Muscle layer of colon (tissue), 2 donors: Measurements from ENCODE around the gene KDR.
A peak's percentile ranks its signal among the peaks of the same experiment; 100 is the strongest.

Experiments used
- H3K27ac ChIP-seq: one replicate; pipeline ENCODE4 v1.7.0; 2013; ENCODE audit warnings: low read depth, mild to moderate bottlenecking, low read length, moderate library complexity
- H3K27me3 ChIP-seq, 2 donors: one replicate each; pipeline ENCODE4 v1.7.0; 2013; ENCODE audit warnings: low read length in 2 of 2, mild to moderate bottlenecking in 2 of 2; ENCODE audit not compliant: insufficient read depth in 2 of 2, control insufficient read depth in 1 of 2
- H3K36me3 ChIP-seq: one replicate; pipeline ENCODE4 v1.7.0; 2013; ENCODE audit warnings: mild to moderate bottlenecking, low read length; ENCODE audit not compliant: insufficient read depth
- H3K4me1 ChIP-seq: one replicate; pipeline ENCODE4 v1.7.0; 2013; ENCODE audit warnings: mild to moderate bottlenecking, low read length; ENCODE audit not compliant: insufficient read depth
- H3K4me3 ChIP-seq, 2 donors: one replicate each; pipeline ENCODE4 v1.7.0; 2013; ENCODE audit warnings: low read length in 2 of 2, low read depth in 1 of 2, mild to moderate bottlenecking in 1 of 2, moderate library complexity in 1 of 2
- H3K9ac ChIP-seq: one replicate; pipeline ENCODE4 v1.7.0; 2013; ENCODE audit warnings: low read length
- H3K9me3 ChIP-seq: one replicate; pipeline ENCODE4 v1.7.0; 2013; ENCODE audit warnings: mild to moderate bottlenecking, low read length
- donor health status: abdominal sarcoma.
- donor health status: Adenocarcinoma of cecum.

KDR gene

GRCh38 chr4:55154290-55154880 is 29.0 kb upstream of the KDR start:
- no peaks in the 10 kb centered on the region for H3K36me3 ChIP-seq
- H3K9me3 ChIP-seq: no peaks in the 10 kb centered on the region
- no peaks in the 10 kb centered on the region for H3K4me1 ChIP-seq
- H3K27me3 ChIP-seq: no peaks in the 10 kb centered on the region
- no peak overlapping the region for H3K27ac ChIP-seq
- no peak overlapping the region for H3K4me3 ChIP-seq
- no peak overlapping the region for H3K9ac ChIP-seq

DNA sequence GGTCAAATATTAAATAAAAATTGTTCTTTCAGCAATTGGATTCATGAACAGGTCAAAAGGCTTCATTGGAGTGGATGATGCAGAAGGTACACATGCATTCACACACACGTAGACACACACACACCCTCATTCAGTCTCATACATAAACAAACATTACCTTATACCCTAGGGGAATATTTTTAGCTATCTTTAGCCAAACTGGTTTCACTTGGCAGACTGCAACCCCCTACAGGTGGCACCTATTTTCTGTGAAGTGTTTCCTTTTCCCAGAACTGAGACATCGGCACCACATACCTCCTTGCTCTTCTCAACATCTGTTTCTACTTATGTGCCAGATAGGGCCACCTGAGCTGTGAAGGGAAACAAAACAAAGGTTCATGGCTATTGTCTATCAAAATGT is 18.5 kb upstream of the KDR start:
- Histone ChIP-seq H3K4me3 (no peak overlapping the region), H3K9ac (no peak overlapping the region), H3K36me3 (no peaks in the 10 kb centered on the region), H3K27ac (no peak overlapping the region), H3K9me3 (no peaks in the 10 kb centered on the region), H3K4me1 (no peaks in the 10 kb centered on the region), H3K27me3 (no peaks in the 10 kb centered on the region)

DNA sequence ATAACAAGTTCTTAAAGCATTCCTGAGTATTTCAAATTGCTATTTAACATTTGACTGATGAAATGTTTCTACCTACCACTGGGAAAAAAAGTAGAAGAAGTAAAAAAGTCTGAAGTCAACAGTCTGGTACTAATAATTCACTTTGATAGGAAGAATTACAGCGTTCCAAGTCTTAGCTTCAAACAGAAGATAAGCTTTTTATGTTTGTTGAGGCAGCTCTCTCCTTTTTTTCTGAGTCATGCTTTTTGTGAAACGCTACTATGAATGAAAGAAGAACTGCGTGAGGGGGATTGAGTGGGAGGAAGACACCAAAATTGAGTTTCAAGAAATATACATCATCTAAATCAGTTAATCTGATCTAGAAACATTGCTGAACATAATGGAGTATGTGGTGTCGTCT is 13.0 kb upstream of the KDR start:
- H3K27me3 ChIP-seq: no peaks in the 10 kb centered on the region
- H3K9me3 ChIP-seq: no peaks in the 10 kb centered on the region
- H3K9ac ChIP-seq: no peak overlapping the region
- H3K4me3 ChIP-seq: no peak overlapping the region
- H3K36me3 ChIP-seq: no peaks in the 10 kb centered on the region
- no peaks in the 10 kb centered on the region for H3K4me1 ChIP-seq
- H3K27ac ChIP-seq: no peak overlapping the region

DNA sequence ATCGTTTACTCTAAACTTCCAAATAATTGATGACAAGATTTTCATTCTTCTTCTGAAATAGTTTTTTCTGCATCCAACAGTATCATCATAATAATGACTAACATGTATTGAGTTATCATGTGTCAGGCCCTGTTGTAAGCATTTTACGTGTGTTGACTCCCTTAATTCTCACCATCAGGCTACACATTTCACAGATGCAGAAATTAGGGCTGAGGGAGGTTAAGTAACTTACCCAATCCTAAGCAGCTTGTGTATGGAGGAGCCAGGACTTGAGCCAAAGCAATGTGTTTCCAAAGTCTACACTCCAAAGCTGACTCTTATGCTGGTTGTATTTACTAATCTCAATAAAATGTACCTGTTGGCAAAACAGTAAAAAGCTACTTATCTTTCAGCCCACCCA is 11.2 kb upstream of the KDR start:
- Histone ChIP-seq H3K9me3 (no peaks in the 10 kb centered on the region), H3K36me3 (no peaks in the 10 kb centered on the region), H3K27me3 (no peaks in the 10 kb centered on the region), H3K4me3 (no peak overlapping the region), H3K4me1 (no peaks in the 10 kb centered on the region), H3K27ac (no peak overlapping the region), H3K9ac (no peak overlapping the region)

- no peak overlapping the region for H3K9ac ChIP-seq
- H3K27ac ChIP-seq: no peak overlapping the region
- H3K4me3 ChIP-seq: no peak overlapping the region
- no peaks in the 10 kb centered on the region for H3K27me3 ChIP-seq
- no peaks in the 10 kb centered on the region for H3K9me3 ChIP-seq
- H3K4me1 ChIP-seq: no peaks in the 10 kb centered on the region
- no peaks in the 10 kb centered on the region for H3K36me3 ChIP-seq
These were observed 8.6 kb upstream of the KDR start for GRCh38 chr4:55133951-55134350.

DNA sequence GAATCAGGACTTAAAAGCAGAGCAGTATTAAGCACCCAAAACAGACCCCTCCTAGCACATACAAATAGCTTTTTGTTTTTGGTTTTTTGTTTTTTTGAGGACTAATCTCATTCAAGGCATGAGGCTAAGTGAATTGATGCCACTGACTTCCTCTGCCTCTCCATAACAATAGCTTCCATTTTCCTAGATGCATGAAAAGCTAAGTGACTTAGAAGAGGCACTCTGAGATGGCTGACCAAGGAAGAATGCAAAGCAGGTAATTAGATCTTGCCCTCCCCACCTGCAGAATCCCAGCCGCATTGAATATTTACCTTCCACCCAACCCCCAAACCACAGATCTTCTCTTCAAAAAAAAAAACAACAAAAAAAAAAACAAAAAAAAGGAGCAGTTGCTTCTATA is 7.4 kb upstream of the KDR start:
- no peak overlapping the region for H3K9ac ChIP-seq
- no peaks in the 10 kb centered on the region for H3K36me3 ChIP-seq
- no peak overlapping the region for H3K4me3 ChIP-seq
- H3K9me3 ChIP-seq: no peaks in the 10 kb centered on the region
- no peak overlapping the region for H3K27ac ChIP-seq
- H3K27me3 ChIP-seq: no peaks in the 10 kb centered on the region
- no peaks in the 10 kb centered on the region for H3K4me1 ChIP-seq

GRCh38 chr4:55127521-55127920 is 2.1 kb upstream of the KDR start:
- H3K4me1 ChIP-seq: no peaks in the 10 kb centered on the region
- H3K4me3 ChIP-seq: no peak overlapping the region
- no peak overlapping the region for H3K27ac ChIP-seq
- H3K36me3 ChIP-seq: no peaks in the 10 kb centered on the region
- H3K27me3 ChIP-seq: peaks cover 0 to 7% of the 10 kb centered on the region in 2 donors
- H3K9me3 ChIP-seq: no peaks in the 10 kb centered on the region
- no peak overlapping the region for H3K9ac ChIP-seq

- Histone ChIP-seq H3K9ac (no peak overlapping the region), H3K4me1 (no peaks in the 10 kb centered on the region), H3K4me3 (no peak overlapping the region), H3K9me3 (no peaks in the 10 kb centered on the region), H3K27me3 (peaks cover 0 to 7% of the 10 kb centered on the region in 2 donors), H3K36me3 (no peaks in the 10 kb centered on the region), H3K27ac (no peak overlapping the region)
These were observed 1.7 kb upstream of the KDR start for GRCh38 chr4:55127053-55127452.

- Histone ChIP-seq H3K36me3 (no peaks in the 10 kb centered on the region), H3K9me3 (no peaks in the 10 kb centered on the region), H3K27me3 (peaks cover 0 to 7% of the 10 kb centered on the region in 2 donors), H3K9ac (no peak overlapping the region), H3K4me1 (no peaks in the 10 kb centered on the region), H3K4me3 (peak overlapping the region in 1 of 2 donors; percentile 23), H3K27ac (no peak overlapping the region)
These were observed 557 bp upstream of the KDR start for GRCh38 chr4:55125763-55126541.

- Histone ChIP-seq H3K9ac (no peak overlapping the region), H3K4me3 (no peak overlapping the region)
These were observed 896 bp downstream of the KDR start for GRCh38 chr4:55124322-55125076.

GRCh38 chr4:55123791-55124190 is 1.6 kb downstream of the KDR start:
- H3K9me3 ChIP-seq: no peaks in the 10 kb centered on the region
- no peak overlapping the region for H3K9ac ChIP-seq
- H3K4me3 ChIP-seq: no peak overlapping the region
- H3K27ac ChIP-seq: no peak overlapping the region
- no peaks in the 10 kb centered on the region for H3K36me3 ChIP-seq
- H3K27me3 ChIP-seq: peaks cover 0 to 7% of the 10 kb centered on the region in 2 donors
- no peaks in the 10 kb centered on the region for H3K4me1 ChIP-seq

More at GRCh38 chr4:55124322-55125076, 896 bp downstream of the KDR start:
- Histone ChIP-seq H3K27me3 (peaks cover 0 to 7% of the 10 kb centered on the region in 2 donors), H3K9me3 (no peaks in the 10 kb centered on the region), H3K27ac (no peak overlapping the region), H3K4me1 (no peaks in the 10 kb centered on the region), H3K36me3 (no peaks in the 10 kb centered on the region)
